ENCODE data around the gene SPINK4.

- no peak for TF ChIP-seq MXI1 (conservative IDR thresholded peaks at IDR 0.05; ENCODE audit: poor library complexity, severe bottlenecking)
- no peak for TF ChIP-seq CTCF (IDR thresholded peaks at IDR 0.05; ENCODE audit: poor library complexity, severe bottlenecking)
- TF ChIP-seq EP300 (conservative IDR thresholded peaks at IDR 0.05; ENCODE audit: poor library complexity, severe bottlenecking) = no peak
- no peak for TF ChIP-seq EZH2 (IDR thresholded peaks at IDR 0.05; ENCODE audit: borderline replicate concordance, insufficient read depth, low read length, poor library complexity, severe bottlenecking)
These were observed 4.3 kb downstream of the SPINK4 start for GRCh38 chr9:33244137-33244784.

Data from neural cell (in vitro differentiated cells).